ENCODE measurements around the gene APBA3. TPM values are rescaled to one million over a fixed set of nuclear protein-coding genes. Genes with fewer than 3 reads are reported as not detected.

APBA3 gene
- total RNA-seq, 2 experiments from 2014 or later, result 45.8 to 50.0 TPM

DNA sequence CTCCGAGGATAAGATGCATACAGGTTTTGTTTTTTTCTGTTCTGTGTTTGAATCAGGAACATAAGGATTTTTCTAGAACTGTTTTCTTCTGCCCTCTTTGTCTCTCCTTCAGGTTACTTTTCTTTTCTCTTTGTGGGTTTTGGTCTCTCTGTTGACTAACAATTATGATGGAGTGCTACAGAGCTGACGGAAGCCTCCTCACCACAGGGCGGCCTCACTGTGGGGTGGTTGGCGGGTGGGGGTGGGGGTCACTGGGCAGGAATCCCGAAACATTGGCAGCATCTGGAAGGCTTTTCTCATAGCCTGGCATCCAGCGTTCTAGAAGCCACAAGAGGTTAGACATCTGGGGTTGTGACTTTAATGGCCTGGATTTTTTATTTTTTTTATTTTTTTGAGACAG is 36.6 kb upstream of the APBA3 start:
- Mint-ChIP-seq H3K36me3 (ENCODE audit: low read depth) (peaks cover 4% of the 10 kb centered on the region), H3K9me3 (peaks cover 2% of the 10 kb centered on the region), H3K27ac (peak overlapping the region; percentile 43), H3K27me3 (no peaks in the 10 kb centered on the region), H3K4me3 (no peak overlapping the region), H3K4me1 (ENCODE audit: low read depth) (peaks cover 21% of the 10 kb centered on the region)
- POLR2A ChIA-PET, result interaction anchor here (1.4 to 3.4 kb wide), 2 partner anchors 14 to 36 kb away, joined by 7 to 31 read pairs; partner anchors contain the start of gene MRPL54
- intact Hi-C loops (cut with DNase I, micrococcal nuclease), result loop anchor here in 1 of 2 experiments (5.0 kb wide), 1 partner anchor 36 kb away; the partner anchor contains the start of genes APBA3 and MRPL54
- Histone ChIP-seq H3K27ac (ENCODE audit: low read depth in 1 of 2, low read length in 2 of 2) (no peak overlapping the region), H3K9me3 (ENCODE audit: control insufficient read depth in 1 of 2, insufficient read depth in 1 of 2, low read length in 2 of 2) (no peaks in the 10 kb centered on the region), H3K4me1 (ENCODE audit: insufficient read depth, low read length) (peaks cover 36% of the 10 kb centered on the region), H3K36me3 (ENCODE audit: insufficient read depth, low read length) (no peaks in the 10 kb centered on the region), H3K4me3 (ENCODE audit: low read length) (no peak overlapping the region), H3K27me3 (ENCODE audit: control insufficient read depth in 1 of 2, insufficient read depth in 2 of 2, low read length in 2 of 2) (no peaks in the 10 kb centered on the region)
- ATAC-seq (ENCODE audit: poor library complexity) (peak; percentile 71), DNase-seq (peak in 6 of 14 experiments; percentile 16 to 82 (median 58))
- no peak for TF ChIP-seq CTCF (IDR thresholded peaks at IDR 0.05)
- CTCF ChIA-PET, result interaction anchor here (1.3 kb wide), 1 partner anchor 24 kb away, joined by 7 read pairs; no protein-coding TSS in a partner anchor

DNA sequence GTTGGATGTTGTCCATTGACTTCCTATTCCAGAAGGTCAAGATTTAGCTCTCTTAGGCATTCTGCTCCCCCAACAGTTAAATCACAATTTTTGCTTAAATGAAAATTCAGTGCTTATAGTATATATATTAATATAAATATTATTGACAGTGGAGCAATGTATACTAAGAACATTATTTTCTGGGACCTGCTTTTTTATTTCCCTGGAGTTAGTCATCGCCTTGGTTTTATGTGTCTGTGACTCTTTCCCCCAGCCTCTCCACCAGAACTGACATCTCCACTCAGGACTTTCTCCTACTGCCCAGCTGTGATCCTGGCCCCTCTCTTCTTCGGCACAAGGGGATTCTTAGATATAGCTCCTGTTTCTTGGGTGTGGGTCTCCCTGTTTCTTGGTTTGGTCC is 34.9 kb upstream of the APBA3 start:
- H3K4me1 ChIP-seq (ENCODE audit: insufficient read depth, low read length), result peaks cover 29% of the 10 kb centered on the region
- Mint-ChIP-seq H3K4me3 (no peak overlapping the region), H3K27me3 (no peaks in the 10 kb centered on the region), H3K36me3 (ENCODE audit: low read depth) (peaks cover 4% of the 10 kb centered on the region), H3K9me3 (peaks cover 2% of the 10 kb centered on the region), H3K27ac (no peak overlapping the region), H3K4me1 (ENCODE audit: low read depth) (peaks cover 16% of the 10 kb centered on the region)
- no peak for TF ChIP-seq CTCF (IDR thresholded peaks at IDR 0.05)
- POLR2A ChIA-PET, result interaction anchor here (3.4 kb wide), 1 partner anchor 34 kb away, joined by 31 read pairs; the partner anchor contains the start of gene MRPL54
- intact Hi-C loops (cut with DNase I, micrococcal nuclease), result loop anchor here in 1 of 2 experiments (5.0 kb wide), 1 partner anchor 34 kb away; the partner anchor contains the start of genes APBA3 and MRPL54
- H3K27ac ChIP-seq (ENCODE audit: low read depth in 1 of 2, low read length in 2 of 2), result no peak overlapping the region
- peaks cover 0 to 3% of the 10 kb centered on the region in 2 experiments for H3K9me3 ChIP-seq (ENCODE audit: control insufficient read depth in 1 of 2, insufficient read depth in 1 of 2, low read length in 2 of 2)
- no peak for DNase-seq
- H3K27me3 ChIP-seq (ENCODE audit: control insufficient read depth in 1 of 2, insufficient read depth in 2 of 2, low read length in 2 of 2), result no peaks in the 10 kb centered on the region
- CTCF ChIA-PET, result interaction anchor here (0.7 to 1.1 kb wide), 2 partner anchors 17 to 26 kb away, joined by 3 read pairs; no protein-coding TSS in a partner anchor
- ATAC-seq (ENCODE audit: poor library complexity), result no peak
- no peaks in the 10 kb centered on the region for H3K36me3 ChIP-seq (ENCODE audit: insufficient read depth, low read length)
- no peak overlapping the region for H3K4me3 ChIP-seq (ENCODE audit: low read length)

- H3K27me3 Mint-ChIP-seq, result no peaks in the 10 kb centered on the region
- TF ChIP-seq CTCF (IDR thresholded peaks at IDR 0.05), result no peak
- no peak overlapping the region for H3K27ac Mint-ChIP-seq
- H3K4me1 Mint-ChIP-seq (ENCODE audit: low read depth), result peaks cover 6% of the 10 kb centered on the region
- no peak overlapping the region for H3K4me3 ChIP-seq (ENCODE audit: low read length)
- H3K27me3 ChIP-seq (ENCODE audit: control insufficient read depth in 1 of 2, insufficient read depth in 2 of 2, low read length in 2 of 2), result no peaks in the 10 kb centered on the region
- peaks cover 0 to 14% of the 10 kb centered on the region in 2 experiments for H3K9me3 ChIP-seq (ENCODE audit: control insufficient read depth in 1 of 2, insufficient read depth in 1 of 2, low read length in 2 of 2)
- no peak for DNase-seq
- H3K36me3 ChIP-seq (ENCODE audit: insufficient read depth, low read length), result no peaks in the 10 kb centered on the region
- H3K27ac ChIP-seq (ENCODE audit: low read depth in 1 of 2, low read length in 2 of 2), result no peak overlapping the region
- ChIA-PET CTCF (no interaction called here), POLR2A (no interaction called here)
- peaks cover 4% of the 10 kb centered on the region for H3K36me3 Mint-ChIP-seq (ENCODE audit: low read depth)
- ATAC-seq (ENCODE audit: poor library complexity), result no peak
- intact Hi-C loops (cut with DNase I, micrococcal nuclease), result no loop called here
- H3K4me3 Mint-ChIP-seq, result no peak overlapping the region
- peaks cover 2% of the 10 kb centered on the region for H3K9me3 Mint-ChIP-seq
- peaks cover 19% of the 10 kb centered on the region for H3K4me1 ChIP-seq (ENCODE audit: insufficient read depth, low read length)
Measured at GRCh38 chr19:3793799-3794198, 32.3 kb upstream of the APBA3 start.
